Mesenchymal stem cell (in vitro differentiated cells and primary cell): ENCODE results near the gene PSG1.

ENCODE experiments used
- DNase-seq: peaks from one replicate; pipeline ENCODE4 v3.0.0-alpha.2; 2013
- H2AFZ ChIP-seq: one replicate; pipeline ENCODE4 v1.6.1; 2013; ENCODE audit warnings: low read depth, mild to moderate bottlenecking, control low read depth, inconsistent platforms, low read length, moderate library complexity
- H2AK5ac ChIP-seq: 2 replicates; pipeline ENCODE4 v1.6.1; 2013; ENCODE audit warnings: low read length, moderate library complexity, mild to moderate bottlenecking, inconsistent platforms; ENCODE audit not compliant: severe bottlenecking
- H2BK120ac ChIP-seq: one replicate; pipeline ENCODE4 v1.6.1; 2013; ENCODE audit warnings: low read depth, mild to moderate bottlenecking, inconsistent platforms, low read length, moderate library complexity
- H2BK12ac ChIP-seq, 2 experiments: one replicate each; pipeline ENCODE4 v1.6.1; 2013; ENCODE audit warnings: inconsistent platforms in 2 of 2, low read length in 2 of 2, mild to moderate bottlenecking in 2 of 2, moderate library complexity in 2 of 2, control low read depth in 1 of 2
- H2BK15ac ChIP-seq: one replicate; pipeline ENCODE4 v1.6.1; 2013; ENCODE audit warnings: mild to moderate bottlenecking, low read depth, inconsistent platforms; ENCODE audit not compliant: poor library complexity, severe bottlenecking
- H2BK5ac ChIP-seq: 2 replicates; pipeline ENCODE4 v1.6.1; 2013; ENCODE audit warnings: low read depth, mild to moderate bottlenecking, low read length, control low read depth, inconsistent platforms; ENCODE audit not compliant: poor library complexity, severe bottlenecking
- H3K14ac ChIP-seq, 2 experiments: one replicate each; pipeline ENCODE4 v1.6.1; 2013; ENCODE audit warnings: inconsistent platforms in 2 of 2, low read length in 2 of 2, control low read depth in 1 of 2, mild to moderate bottlenecking in 1 of 2, moderate library complexity in 1 of 2
- H3K18ac ChIP-seq, 2 experiments: one replicate each; pipeline ENCODE4 v1.6.1; 2013; ENCODE audit warnings: inconsistent platforms in 2 of 2, low read length in 2 of 2, control low read depth in 1 of 2, low read depth in 1 of 2, mild to moderate bottlenecking in 1 of 2
- H3K23ac ChIP-seq, 2 experiments: one replicate each; pipeline ENCODE4 v1.6.1; 2013; ENCODE audit warnings: inconsistent platforms in 2 of 2, low read length in 2 of 2, mild to moderate bottlenecking in 2 of 2, moderate library complexity in 2 of 2, control low read depth in 1 of 2
- H3K27ac ChIP-seq: 2 replicates; pipeline ENCODE4 v1.5.1; 2013; ENCODE audit warnings: mild to moderate bottlenecking, moderate library complexity, low read length, control low read depth, inconsistent platforms; ENCODE audit not compliant: poor library complexity, severe bottlenecking
- H3K27me3 ChIP-seq, 2 experiments: 2 replicates each; pipeline versions ENCODE4 v1.6.1 to v1.7.0; 2013; ENCODE audit warnings: low read length in 2 of 2, mild to moderate bottlenecking in 2 of 2, moderate library complexity in 2 of 2, control low read depth in 1 of 2, inconsistent platforms in 1 of 2; ENCODE audit not compliant: control insufficient read depth in 1 of 2, insufficient read depth in 1 of 2
- H3K36me3 ChIP-seq, 2 experiments: 2 replicates each; pipeline versions ENCODE4 v1.6.1 to v1.7.0; 2013; ENCODE audit warnings: low read length in 2 of 2, control low read depth in 1 of 2, inconsistent platforms in 1 of 2, low read depth in 1 of 2, mild to moderate bottlenecking in 1 of 2; ENCODE audit not compliant: insufficient read depth in 2 of 2, control insufficient read depth in 1 of 2
- H3K4ac ChIP-seq, 2 experiments: one replicate each; pipeline ENCODE4 v1.6.1; 2013; ENCODE audit warnings: inconsistent platforms in 2 of 2, low read length in 2 of 2, mild to moderate bottlenecking in 2 of 2, moderate library complexity in 2 of 2, control low read depth in 1 of 2, low read depth in 1 of 2
- H3K4me1 ChIP-seq: 2 replicates; pipeline ENCODE4 v1.6.1; 2013; ENCODE audit warnings: low read depth, low read length, control low read depth; ENCODE audit not compliant: control insufficient read depth, insufficient read depth
- H3K4me2 ChIP-seq: 2 replicates; pipeline ENCODE4 v1.6.1; 2013; ENCODE audit warnings: low read length, mild to moderate bottlenecking, inconsistent platforms; ENCODE audit not compliant: poor library complexity, severe bottlenecking
- H3K4me3 ChIP-seq, 2 experiments: 2 replicates each; pipeline versions ENCODE4 v1.5.1 to v1.7.0; 2013; ENCODE audit warnings: low read length in 2 of 2, mild to moderate bottlenecking in 2 of 2, control low read depth in 1 of 2, low read depth in 1 of 2; ENCODE audit not compliant: insufficient read depth in 1 of 2
- H3K79me1 ChIP-seq: replicated peaks from 2 replicates; pipeline ENCODE4 v1.6.1; 2013; ENCODE audit warnings: mild to moderate bottlenecking, control low read depth, low read length, inconsistent platforms; ENCODE audit not compliant: poor library complexity, severe bottlenecking
- H3K9ac ChIP-seq: 2 replicates; pipeline ENCODE4 v1.7.0; 2013; ENCODE audit warnings: mild to moderate bottlenecking, low read length, moderate library complexity
- H3K9me3 ChIP-seq: 2 replicates; pipeline ENCODE4 v1.7.0; 2013; ENCODE audit warnings: mild to moderate bottlenecking, low read length; ENCODE audit not compliant: control insufficient read depth
- H4K8ac ChIP-seq: one replicate; pipeline ENCODE4 v1.6.1; 2013; ENCODE audit warnings: inconsistent platforms, mild to moderate bottlenecking, low read length, moderate library complexity
- H4K91ac ChIP-seq: one replicate; pipeline ENCODE4 v1.6.1; 2013; ENCODE audit warnings: mild to moderate bottlenecking, low read length, inconsistent platforms

Gene PSG1

DNA sequence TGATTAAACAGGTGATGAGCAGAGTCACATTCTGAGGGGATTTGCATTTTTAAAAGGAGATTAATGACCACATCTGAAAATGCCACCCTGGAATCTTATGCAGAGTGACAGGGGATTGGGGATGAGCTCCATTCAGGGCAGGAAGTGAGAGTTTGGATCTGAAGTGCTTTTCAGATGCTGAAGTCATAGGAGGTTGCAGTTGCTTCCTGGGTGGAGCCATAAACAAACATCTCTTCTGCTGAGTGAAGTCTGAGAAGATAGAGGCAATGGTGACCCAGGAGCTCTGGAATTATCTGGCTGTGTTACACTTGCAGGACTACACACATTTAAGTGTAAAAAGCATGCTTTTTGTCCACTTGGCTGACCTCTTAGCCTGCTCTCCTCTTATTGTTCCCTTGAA, 62.6 kb downstream of the PSG1 start:
- H3K27me3 ChIP-seq = no peaks in the 10 kb centered on the region
- no peak overlapping the region for H3K27ac ChIP-seq
- H2BK12ac ChIP-seq = no peak overlapping the region
- H3K4me2 ChIP-seq = no peak overlapping the region
- H3K79me1 ChIP-seq = no peaks in the 10 kb centered on the region
- no peak overlapping the region for H2AFZ ChIP-seq
- no peak overlapping the region for H2BK120ac ChIP-seq
- H3K4me3 ChIP-seq = no peak overlapping the region
- H3K4me1 ChIP-seq = no peaks in the 10 kb centered on the region
- H4K8ac ChIP-seq = no peak overlapping the region
- no peak overlapping the region for H3K18ac ChIP-seq
- H3K9me3 ChIP-seq = no peaks in the 10 kb centered on the region
- no peak for DNase-seq
- H2AK5ac ChIP-seq = no peak overlapping the region
- H3K36me3 ChIP-seq = no peaks in the 10 kb centered on the region
- no peak overlapping the region for H2BK5ac ChIP-seq
- no peak overlapping the region for H3K4ac ChIP-seq
- no peak overlapping the region for H2BK15ac ChIP-seq
- H4K91ac ChIP-seq = no peak overlapping the region
- H3K9ac ChIP-seq = no peak overlapping the region
- no peak overlapping the region for H3K14ac ChIP-seq
- no peak overlapping the region for H3K23ac ChIP-seq
